ENCODE measurements around the gene CYTH2.

CYTH2 gene

DNA sequence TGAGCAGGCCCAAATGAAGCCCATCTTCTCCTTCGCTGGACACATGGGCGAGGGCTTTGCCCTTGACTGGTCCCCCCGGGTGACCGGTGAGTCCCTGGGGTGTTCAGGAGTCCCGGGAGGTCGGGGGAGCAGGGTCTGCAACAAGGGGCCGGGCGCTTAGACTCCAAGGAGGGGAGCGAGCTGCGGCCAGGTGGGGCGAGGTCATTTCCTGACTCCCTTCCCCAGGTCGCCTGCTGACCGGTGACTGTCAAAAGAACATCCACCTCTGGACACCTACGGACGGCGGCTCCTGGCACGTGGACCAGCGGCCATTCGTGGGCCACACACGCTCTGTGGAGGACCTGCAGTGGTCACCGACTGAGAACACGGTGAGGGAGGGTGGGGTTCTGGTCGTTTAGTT lies 18.7 kb upstream of the CYTH2 start:
- DNase-seq (ENCODE audit: low read depth in 1 of 2, low spot score in 1 of 2), result no peak
- no peak overlapping the region for H3K4me3 ChIP-seq (replicated peaks; ENCODE audit: insufficient read depth, low read length)
- no peaks in the 10 kb centered on the region for H3K27me3 ChIP-seq (ENCODE audit: insufficient read depth, poor library complexity, severe bottlenecking)
- H3K27ac ChIP-seq (replicated peaks), result no peak overlapping the region
- TF ChIP-seq POLR2AphosphoS5 (IDR thresholded peaks at IDR 0.05; ENCODE audit: low read depth) (no peak), GABPA (IDR thresholded peaks at IDR 0.05; ENCODE audit: low read depth) (no peak), SPI1 (IDR thresholded peaks at IDR 0.05; ENCODE audit: borderline replicate concordance, low read depth) (no peak)
- TF ChIP-seq, protein P1, sequence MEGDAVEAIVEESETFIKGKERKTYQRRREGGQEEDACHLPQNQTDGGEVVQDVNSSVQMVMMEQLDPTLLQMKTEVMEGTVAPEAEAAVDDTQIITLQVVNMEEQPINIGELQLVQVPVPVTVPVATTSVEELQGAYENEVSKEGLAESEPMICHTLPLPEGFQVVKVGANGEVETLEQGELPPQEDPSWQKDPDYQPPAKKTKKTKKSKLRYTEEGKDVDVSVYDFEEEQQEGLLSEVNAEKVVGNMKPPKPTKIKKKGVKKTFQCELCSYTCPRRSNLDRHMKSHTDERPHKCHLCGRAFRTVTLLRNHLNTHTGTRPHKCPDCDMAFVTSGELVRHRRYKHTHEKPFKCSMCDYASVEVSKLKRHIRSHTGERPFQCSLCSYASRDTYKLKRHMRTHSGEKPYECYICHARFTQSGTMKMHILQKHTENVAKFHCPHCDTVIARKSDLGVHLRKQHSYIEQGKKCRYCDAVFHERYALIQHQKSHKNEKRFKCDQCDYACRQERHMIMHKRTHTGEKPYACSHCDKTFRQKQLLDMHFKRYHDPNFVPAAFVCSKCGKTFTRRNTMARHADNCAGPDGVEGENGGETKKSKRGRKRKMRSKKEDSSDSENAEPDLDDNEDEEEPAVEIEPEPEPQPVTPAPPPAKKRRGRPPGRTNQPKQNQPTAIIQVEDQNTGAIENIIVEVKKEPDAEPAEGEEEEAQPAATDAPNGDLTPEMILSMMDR (IDR thresholded peaks at IDR 0.05; ENCODE audit: insufficient read depth, low read length), result no peak
- TF ChIP-seq, protein P2, sequence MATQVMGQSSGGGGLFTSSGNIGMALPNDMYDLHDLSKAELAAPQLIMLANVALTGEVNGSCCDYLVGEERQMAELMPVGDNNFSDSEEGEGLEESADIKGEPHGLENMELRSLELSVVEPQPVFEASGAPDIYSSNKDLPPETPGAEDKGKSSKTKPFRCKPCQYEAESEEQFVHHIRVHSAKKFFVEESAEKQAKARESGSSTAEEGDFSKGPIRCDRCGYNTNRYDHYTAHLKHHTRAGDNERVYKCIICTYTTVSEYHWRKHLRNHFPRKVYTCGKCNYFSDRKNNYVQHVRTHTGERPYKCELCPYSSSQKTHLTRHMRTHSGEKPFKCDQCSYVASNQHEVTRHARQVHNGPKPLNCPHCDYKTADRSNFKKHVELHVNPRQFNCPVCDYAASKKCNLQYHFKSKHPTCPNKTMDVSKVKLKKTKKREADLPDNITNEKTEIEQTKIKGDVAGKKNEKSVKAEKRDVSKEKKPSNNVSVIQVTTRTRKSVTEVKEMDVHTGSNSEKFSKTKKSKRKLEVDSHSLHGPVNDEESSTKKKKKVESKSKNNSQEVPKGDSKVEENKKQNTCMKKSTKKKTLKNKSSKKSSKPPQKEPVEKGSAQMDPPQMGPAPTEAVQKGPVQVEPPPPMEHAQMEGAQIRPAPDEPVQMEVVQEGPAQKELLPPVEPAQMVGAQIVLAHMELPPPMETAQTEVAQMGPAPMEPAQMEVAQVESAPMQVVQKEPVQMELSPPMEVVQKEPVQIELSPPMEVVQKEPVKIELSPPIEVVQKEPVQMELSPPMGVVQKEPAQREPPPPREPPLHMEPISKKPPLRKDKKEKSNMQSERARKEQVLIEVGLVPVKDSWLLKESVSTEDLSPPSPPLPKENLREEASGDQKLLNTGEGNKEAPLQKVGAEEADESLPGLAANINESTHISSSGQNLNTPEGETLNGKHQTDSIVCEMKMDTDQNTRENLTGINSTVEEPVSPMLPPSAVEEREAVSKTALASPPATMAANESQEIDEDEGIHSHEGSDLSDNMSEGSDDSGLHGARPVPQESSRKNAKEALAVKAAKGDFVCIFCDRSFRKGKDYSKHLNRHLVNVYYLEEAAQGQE (IDR thresholded peaks at IDR 0.05; ENCODE audit: insufficient replicate concordance, low read depth), result no peak

- TF ChIP-seq GABPA (IDR thresholded peaks at IDR 0.05; ENCODE audit: low read depth), result no peak
- TF ChIP-seq SPI1 (IDR thresholded peaks at IDR 0.05; ENCODE audit: borderline replicate concordance, low read depth), result no peak
- TF ChIP-seq, protein P2 (IDR thresholded peaks at IDR 0.05; ENCODE audit: insufficient replicate concordance, low read depth), result no peak
- TF ChIP-seq, protein P1 (IDR thresholded peaks at IDR 0.05; ENCODE audit: insufficient read depth, low read length), result no peak
- TF ChIP-seq POLR2AphosphoS5 (IDR thresholded peaks at IDR 0.05; ENCODE audit: low read depth), result no peak
- no peak for DNase-seq (ENCODE audit: low read depth in 1 of 2, low spot score in 1 of 2)
- H3K27me3 ChIP-seq (ENCODE audit: insufficient read depth, poor library complexity, severe bottlenecking), result no peaks in the 10 kb centered on the region
- no peak overlapping the region for H3K27ac ChIP-seq (replicated peaks)
- no peak overlapping the region for H3K4me3 ChIP-seq (replicated peaks; ENCODE audit: insufficient read depth, low read length)
These were observed 18.3 kb upstream of the CYTH2 start for GRCh38 chr19:48450863-48451262.

- no peak for DNase-seq (ENCODE audit: low read depth in 1 of 2, low spot score in 1 of 2)
- TF ChIP-seq, protein P1 (IDR thresholded peaks at IDR 0.05; ENCODE audit: insufficient read depth, low read length), result no peak
- no peak for TF ChIP-seq SPI1 (IDR thresholded peaks at IDR 0.05; ENCODE audit: borderline replicate concordance, low read depth)
- TF ChIP-seq, protein P2 (IDR thresholded peaks at IDR 0.05; ENCODE audit: insufficient replicate concordance, low read depth), result no peak
- TF ChIP-seq GABPA (IDR thresholded peaks at IDR 0.05; ENCODE audit: low read depth), result no peak
- TF ChIP-seq POLR2AphosphoS5 (IDR thresholded peaks at IDR 0.05; ENCODE audit: low read depth), result no peak
- Histone ChIP-seq H3K27ac (replicated peaks) (no peak overlapping the region), H3K27me3 (ENCODE audit: insufficient read depth, poor library complexity, severe bottlenecking) (no peaks in the 10 kb centered on the region), H3K4me3 (replicated peaks; ENCODE audit: insufficient read depth, low read length) (no peak overlapping the region)
These were observed 17.5 kb upstream of the CYTH2 start for GRCh38 chr19:48451624-48452023.
